Calu3 (cell line): ENCODE measurements around the gene MYH9. TPM values are rescaled to one million over a fixed set of nuclear protein-coding genes. Genes with fewer than 3 reads are reported as not detected.

Experiments used
- BruUV-seq: library from RNA; stranded (reverse); fragments of 400-500 nt; replicated peaks from 2 replicates; lab custom pipeline; 2021; lab: Mats Ljungman, UMichigan
- CTCF ChIA-PET: fragments of 300-600 bp; sonication (Branson Sonifier 250); formaldehyde crosslinking; loops from one replicate; lab custom pipeline; 2022; ENCODE audit warnings: antibody characterized with exemption; lab: Charles Lee
- DNase-seq: peaks from one replicate; pipeline ENCODE4 v3.0.0; 2022
- H3K27ac Mint-ChIP-seq: one replicate; pipeline ENCODE4 v1.8.0; 2022; ENCODE audit warnings: mixed read lengths; ENCODE audit not compliant: unreplicated experiment
- H3K27me3 Mint-ChIP-seq: one replicate; pipeline ENCODE4 v1.8.0; 2022; ENCODE audit warnings: mixed read lengths; ENCODE audit not compliant: unreplicated experiment
- H3K36me3 Mint-ChIP-seq: one replicate; pipeline ENCODE4 v1.8.0; 2022; ENCODE audit warnings: mild to moderate bottlenecking, moderate library complexity, mixed read lengths; ENCODE audit not compliant: insufficient read depth, unreplicated experiment
- H3K4me1 Mint-ChIP-seq: one replicate; pipeline ENCODE4 v1.8.0; 2022; ENCODE audit warnings: mild to moderate bottlenecking, low read depth, mixed read lengths; ENCODE audit not compliant: unreplicated experiment
- H3K4me3 Mint-ChIP-seq: one replicate; pipeline ENCODE4 v1.8.0; 2022; ENCODE audit warnings: mild to moderate bottlenecking, low read depth, moderate library complexity, mixed read lengths; ENCODE audit not compliant: unreplicated experiment
- H3K9me3 Mint-ChIP-seq: one replicate; pipeline ENCODE4 v1.8.0; 2022; ENCODE audit warnings: low read depth, mixed read lengths; ENCODE audit not compliant: unreplicated experiment
- intact Hi-C: fragments of 100-400 bp; cut with micrococcal nuclease; formaldehyde crosslinking; loops from one replicate; pipeline ENCODE4 v1.10.0; 2022; ENCODE audit not compliant: unreplicated experiment
- total RNA-seq: library from RNA; stranded (reverse); gene quantifications from 2 replicates; pipeline ENCODE4 v1.2.3, GENCODE V29; 2022
- TF ChIP-seq, protein P1 (sequence below): fragments of 200-600 bp; IDR thresholded peaks from one replicate; pipeline ENCODE4 v1.8.0; 2022; ENCODE audit warnings: antibody characterized with exemption; ENCODE audit not compliant: unreplicated experiment

Gene MYH9
- total RNA-seq, 1 experiment from 2014 or later = 606 TPM

DNA sequence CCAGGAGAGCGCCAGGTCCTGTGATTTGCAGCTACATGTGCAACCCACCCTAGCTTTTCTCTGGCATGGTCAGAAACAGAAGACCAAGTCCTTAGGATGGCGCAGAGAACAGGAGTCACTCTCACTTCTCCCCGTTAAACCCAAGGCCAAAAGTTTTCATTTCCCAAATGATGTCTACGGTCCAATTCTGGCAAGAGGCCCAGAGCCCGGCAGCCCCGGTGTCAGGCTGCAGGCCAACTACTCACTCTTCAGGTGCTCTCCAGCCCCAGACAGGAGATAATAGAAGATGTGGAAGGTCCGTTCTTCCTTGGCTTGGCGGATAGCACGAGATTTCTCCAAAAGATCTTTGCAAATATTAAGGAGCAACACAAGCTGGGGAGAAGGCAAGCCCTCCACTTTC is 67.2 kb downstream of the MYH9 start:
- H3K27ac Mint-ChIP-seq = no peak overlapping the region
- TF ChIP-seq, protein P1, sequence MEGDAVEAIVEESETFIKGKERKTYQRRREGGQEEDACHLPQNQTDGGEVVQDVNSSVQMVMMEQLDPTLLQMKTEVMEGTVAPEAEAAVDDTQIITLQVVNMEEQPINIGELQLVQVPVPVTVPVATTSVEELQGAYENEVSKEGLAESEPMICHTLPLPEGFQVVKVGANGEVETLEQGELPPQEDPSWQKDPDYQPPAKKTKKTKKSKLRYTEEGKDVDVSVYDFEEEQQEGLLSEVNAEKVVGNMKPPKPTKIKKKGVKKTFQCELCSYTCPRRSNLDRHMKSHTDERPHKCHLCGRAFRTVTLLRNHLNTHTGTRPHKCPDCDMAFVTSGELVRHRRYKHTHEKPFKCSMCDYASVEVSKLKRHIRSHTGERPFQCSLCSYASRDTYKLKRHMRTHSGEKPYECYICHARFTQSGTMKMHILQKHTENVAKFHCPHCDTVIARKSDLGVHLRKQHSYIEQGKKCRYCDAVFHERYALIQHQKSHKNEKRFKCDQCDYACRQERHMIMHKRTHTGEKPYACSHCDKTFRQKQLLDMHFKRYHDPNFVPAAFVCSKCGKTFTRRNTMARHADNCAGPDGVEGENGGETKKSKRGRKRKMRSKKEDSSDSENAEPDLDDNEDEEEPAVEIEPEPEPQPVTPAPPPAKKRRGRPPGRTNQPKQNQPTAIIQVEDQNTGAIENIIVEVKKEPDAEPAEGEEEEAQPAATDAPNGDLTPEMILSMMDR = no peak
- no peaks in the 10 kb centered on the region for H3K4me1 Mint-ChIP-seq
- H3K36me3 Mint-ChIP-seq = peaks cover 90% of the 10 kb centered on the region
- no TSS peak for BruUV-seq
- H3K9me3 Mint-ChIP-seq = no peaks in the 10 kb centered on the region
- CTCF ChIA-PET = no interaction called here
- H3K27me3 Mint-ChIP-seq = no peaks in the 10 kb centered on the region
- H3K4me3 Mint-ChIP-seq = no peak overlapping the region
- no peak for DNase-seq
- intact Hi-C loops = no loop called here

DNA sequence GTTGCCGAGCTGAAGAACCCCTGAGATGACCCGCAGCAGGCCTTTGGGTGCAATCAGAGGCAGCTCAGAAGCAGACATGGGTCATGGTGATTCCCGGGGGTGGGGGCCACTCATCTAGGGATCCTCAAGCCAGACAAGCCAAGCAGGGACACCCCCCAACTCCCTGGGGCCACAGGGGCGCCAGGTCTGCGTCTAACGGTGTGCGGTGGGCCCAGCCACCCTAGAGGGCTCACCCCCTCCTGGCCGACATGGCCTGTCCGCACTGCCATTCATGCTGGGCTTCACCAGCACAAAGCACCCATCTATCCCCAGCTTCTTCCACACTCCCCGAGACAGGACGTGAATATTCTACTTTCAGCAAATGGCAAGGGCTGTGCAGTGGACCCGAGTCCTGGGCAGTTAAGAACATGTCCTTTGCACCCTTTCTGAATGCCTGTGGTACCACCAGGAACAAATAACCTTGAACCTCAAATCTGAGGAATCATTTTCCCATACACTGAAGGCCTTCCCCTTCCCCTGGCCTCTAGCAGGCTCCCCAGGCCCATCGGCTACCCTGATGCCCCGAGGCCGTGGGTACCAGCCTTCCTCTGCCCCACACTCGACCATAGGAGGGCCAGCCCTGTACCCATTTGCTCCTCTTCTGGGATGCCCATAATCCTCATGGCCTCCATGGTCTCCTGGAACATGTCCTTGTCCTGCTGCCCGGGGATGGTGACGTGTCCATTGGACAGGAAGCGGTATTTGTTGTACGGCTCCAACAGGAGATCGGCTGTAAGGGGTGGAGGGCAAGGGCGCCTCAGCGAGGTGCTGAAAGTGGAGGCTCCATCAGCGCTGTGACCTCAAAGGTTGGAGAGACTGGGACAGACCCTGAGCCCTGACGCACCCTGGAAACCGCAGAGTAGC is 67.9 kb downstream of the MYH9 start:
- intact Hi-C loops = no loop called here
- Mint-ChIP-seq H3K4me1 (no peaks in the 10 kb centered on the region), H3K4me3 (no peak overlapping the region), H3K27ac (no peak overlapping the region), H3K36me3 (peaks cover 92% of the 10 kb centered on the region), H3K9me3 (no peaks in the 10 kb centered on the region), H3K27me3 (no peaks in the 10 kb centered on the region)
- CTCF ChIA-PET = no interaction called here
- TF ChIP-seq, protein P1 = no peak
- no peak for DNase-seq
- no TSS peak for BruUV-seq

GRCh38 chr22:36318442-36318841 is 69.3 kb downstream of the MYH9 start:
- H3K27me3 Mint-ChIP-seq = no peaks in the 10 kb centered on the region
- intact Hi-C loops = no loop called here
- no peak overlapping the region for H3K4me3 Mint-ChIP-seq
- peaks cover 92% of the 10 kb centered on the region for H3K36me3 Mint-ChIP-seq
- no peaks in the 10 kb centered on the region for H3K9me3 Mint-ChIP-seq
- H3K4me1 Mint-ChIP-seq = no peaks in the 10 kb centered on the region
- BruUV-seq = no TSS peak
- no peak overlapping the region for H3K27ac Mint-ChIP-seq
- TF ChIP-seq, protein P1 = no peak
- CTCF ChIA-PET = no interaction called here
- no peak for DNase-seq

GRCh38 chr22:36317658-36318271 is 70.0 kb downstream of the MYH9 start:
- H3K27ac Mint-ChIP-seq = no peak overlapping the region
- no peaks in the 10 kb centered on the region for H3K27me3 Mint-ChIP-seq
- H3K4me3 Mint-ChIP-seq = no peak overlapping the region
- TF ChIP-seq, protein P1 = no peak
- CTCF ChIA-PET = no interaction called here
- BruUV-seq = no TSS peak
- no peak for DNase-seq
- H3K4me1 Mint-ChIP-seq = no peaks in the 10 kb centered on the region
- intact Hi-C loops = no loop called here
- no peaks in the 10 kb centered on the region for H3K9me3 Mint-ChIP-seq
- peaks cover 92% of the 10 kb centered on the region for H3K36me3 Mint-ChIP-seq
